Right lobe of liver (tissue), 6 donors: ENCODE measurements around the gene IL22RA1. TPM values are rescaled to one million over a fixed set of nuclear protein-coding genes. Genes with fewer than 3 reads are reported as not detected.

Experiments
- ATAC-seq, 4 donors: fragments of 200-7000 bp; cut with Tn5 transposase; one replicate each; pipeline ENCODE4 v1.9.1; 2020; ENCODE audit warnings: mild to moderate bottlenecking in 4 of 4, moderate library complexity in 4 of 4
- DNase-seq, 3 donors: peaks; one replicate each; pipeline ENCODE4 v3.0.0-alpha.2; 2020
- H3K27ac ChIP-seq, 3 donors: fragments of 200-600 bp; one replicate each; pipeline ENCODE4 v1.8.0; 2022
- H3K27me3 ChIP-seq, 2 donors: fragments of 200-600 bp; one replicate each; pipeline ENCODE4 v1.8.0; 2022
- H3K36me3 ChIP-seq, 4 donors: fragments of 200-600 bp; sonication (generic) in 1 of 4; one replicate each; pipeline versions ENCODE4 v1.5.1 to v1.8.0; 2017 to 2022; ENCODE audit warnings: control low read depth in 1 of 4
- H3K4me1 ChIP-seq, 4 donors: fragments of 200-600 bp; sonication (generic) in 1 of 4; one replicate each; pipeline versions ENCODE4 v1.5.1 to v1.8.0; 2017 to 2022; ENCODE audit warnings: control low read depth in 1 of 4
- H3K4me3 ChIP-seq, 3 donors: fragments of 200-600 bp; one replicate each; pipeline ENCODE4 v1.8.0; 2022
- H3K9me3 ChIP-seq, 4 donors: fragments of 200-600 bp; sonication (generic) in 1 of 4; one replicate each; pipeline versions ENCODE4 v1.5.1 to v1.8.0; 2017 to 2022; ENCODE audit warnings: control low read depth in 1 of 4
- CTCF ChIP-seq, 4 donors: fragments of 200-600 bp in 3 of 4; fragments of 450-650 bp in 1 of 4; IDR thresholded peaks; one replicate each; pipeline versions ENCODE4 v1.5.1 to v1.8.0; 2016 to 2022; ENCODE audit warnings: antibody characterized with exemption in 4 of 4, mild to moderate bottlenecking in 2 of 4
- POLR2A ChIP-seq: fragments of 450-650 bp; IDR thresholded peaks from one replicate; pipeline ENCODE4 v1.6.1; 2017; ENCODE audit warnings: antibody characterized with exemption, mild to moderate bottlenecking
- WGBS: methylation state at CpG from one replicate; pipeline ENCODE4 v1.1.6; 2018; ENCODE audit warnings: low coverage, low lambda C conversion rate; ENCODE audit not compliant: insufficient coverage; ENCODE audit errors: missing lambda C conversion rate; 5-methylcytosine and 5-hydroxymethylcytosine counted together
- intact Hi-C, 2 donors: fragments of 100-400 bp; cut with DNase I; formaldehyde crosslinking; loops; one replicate each; pipeline versions ENCODE4 v1.11.2 to v1.14.1; 2022
- total RNA-seq, 6 experiments: library from RNA; depleted of rRNA in 2 of 6; stranded (reverse); fragments of >200 nt in 2 of 6; fragmentation: NEBNext Ultra II Directional in 3 of 6; extraction: Animal tissue kit (Norgen Biotek cat#: 25700) in 3 of 6; gene quantifications; one replicate each; pipeline versions ENCODE4 v1.1.0 to v1.2.4, GENCODE V29; 2016 to 2023
- donor health status: DM: no; HTN: yes; CAD: no.
- donor health status: DM: no; HTN: no; CAD: no.
- donor health status: DM: no; HTN: no; CAD: no.
- donor health status: DM: no; HTN: yes; CAD: no.
- donor health status: DM: no; HTN: yes; CAD: no.

The IL22RA1 gene
- total RNA-seq, 6 experiments from 2014 or later, result 1.8 to 4.5 (median 2.8) TPM

GRCh38 chr1:24126672-24127023 lies 16.3 kb downstream of the IL22RA1 start:
- no peaks in the 10 kb centered on the region for H3K27me3 ChIP-seq
- H3K4me1 ChIP-seq, result peaks cover 0 to 26% (median 5%) of the 10 kb centered on the region in 4 donors
- H3K9me3 ChIP-seq, result no peaks in the 10 kb centered on the region
- no peak overlapping the region for H3K4me3 ChIP-seq
- TF ChIP-seq POLR2A, result no peak
- no peak for TF ChIP-seq CTCF (IDR thresholded peaks at IDR 0.05)
- intact Hi-C loops, result no loop called here
- H3K36me3 ChIP-seq, result no peaks in the 10 kb centered on the region
- peak overlapping the region in 1 of 3 donors; percentile 34 for H3K27ac ChIP-seq
- WGBS, result 80% methylated on average over 5 of the region's 5 CpGs
- no peak for ATAC-seq
- DNase-seq, result no peak

- TF ChIP-seq POLR2A (no peak), CTCF (IDR thresholded peaks at IDR 0.05) (no peak)
- intact Hi-C loops, result no loop called here
- 41% methylated on average over 5 of the region's 6 CpGs for WGBS
- peak; percentile 82 to 91 (median 88) for ATAC-seq
- H3K36me3 ChIP-seq, result no peaks in the 10 kb centered on the region
- H3K4me3 ChIP-seq, result no peak overlapping the region
- peaks cover 0 to 26% (median 5%) of the 10 kb centered on the region in 4 donors for H3K4me1 ChIP-seq
- H3K27ac ChIP-seq, result peak overlapping the region in 1 of 3 donors; percentile 34
- H3K27me3 ChIP-seq, result no peaks in the 10 kb centered on the region
- DNase-seq, result peak; percentile 71 to 88 (median 87)
- H3K9me3 ChIP-seq, result no peaks in the 10 kb centered on the region
These were observed 16.8 kb downstream of the IL22RA1 start for GRCh38 chr1:24126018-24126671.

GRCh38 chr1:24125456-24125855 lies 17.5 kb downstream of the IL22RA1 start:
- H3K4me1 ChIP-seq, result peaks cover 0 to 30% (median 7%) of the 10 kb centered on the region in 4 donors
- no peaks in the 10 kb centered on the region for H3K27me3 ChIP-seq
- ATAC-seq, result no peak
- 66% methylated on average over 4 of the region's 4 CpGs for WGBS
- no peak for DNase-seq
- H3K36me3 ChIP-seq, result no peaks in the 10 kb centered on the region
- no peaks in the 10 kb centered on the region for H3K9me3 ChIP-seq
- intact Hi-C loops, result no loop called here
- H3K27ac ChIP-seq, result peak overlapping the region in 1 of 3 donors; percentile 9
- no peak for TF ChIP-seq CTCF (IDR thresholded peaks at IDR 0.05)
- TF ChIP-seq POLR2A, result no peak
- H3K4me3 ChIP-seq, result no peak overlapping the region

GRCh38 chr1:24124980-24125379 lies 18.0 kb downstream of the IL22RA1 start:
- H3K27ac ChIP-seq, result no peak overlapping the region
- intact Hi-C loops, result no loop called here

More at GRCh38 chr1:24124980-24125379, 18.0 kb downstream of the IL22RA1 start:
- no peak overlapping the region for H3K4me3 ChIP-seq
- DNase-seq, result no peak
- ATAC-seq, result no peak
- H3K4me1 ChIP-seq, result peaks cover 0 to 35% (median 9%) of the 10 kb centered on the region in 4 donors
- no peaks in the 10 kb centered on the region for H3K36me3 ChIP-seq
- no peaks in the 10 kb centered on the region for H3K9me3 ChIP-seq
- TF ChIP-seq POLR2A (no peak), CTCF (IDR thresholded peaks at IDR 0.05) (no peak)
- 83% methylated on average over 1 of the region's 2 CpGs for WGBS
- H3K27me3 ChIP-seq, result no peaks in the 10 kb centered on the region
